ENCODE data around the gene CCDC85C.

DNA sequence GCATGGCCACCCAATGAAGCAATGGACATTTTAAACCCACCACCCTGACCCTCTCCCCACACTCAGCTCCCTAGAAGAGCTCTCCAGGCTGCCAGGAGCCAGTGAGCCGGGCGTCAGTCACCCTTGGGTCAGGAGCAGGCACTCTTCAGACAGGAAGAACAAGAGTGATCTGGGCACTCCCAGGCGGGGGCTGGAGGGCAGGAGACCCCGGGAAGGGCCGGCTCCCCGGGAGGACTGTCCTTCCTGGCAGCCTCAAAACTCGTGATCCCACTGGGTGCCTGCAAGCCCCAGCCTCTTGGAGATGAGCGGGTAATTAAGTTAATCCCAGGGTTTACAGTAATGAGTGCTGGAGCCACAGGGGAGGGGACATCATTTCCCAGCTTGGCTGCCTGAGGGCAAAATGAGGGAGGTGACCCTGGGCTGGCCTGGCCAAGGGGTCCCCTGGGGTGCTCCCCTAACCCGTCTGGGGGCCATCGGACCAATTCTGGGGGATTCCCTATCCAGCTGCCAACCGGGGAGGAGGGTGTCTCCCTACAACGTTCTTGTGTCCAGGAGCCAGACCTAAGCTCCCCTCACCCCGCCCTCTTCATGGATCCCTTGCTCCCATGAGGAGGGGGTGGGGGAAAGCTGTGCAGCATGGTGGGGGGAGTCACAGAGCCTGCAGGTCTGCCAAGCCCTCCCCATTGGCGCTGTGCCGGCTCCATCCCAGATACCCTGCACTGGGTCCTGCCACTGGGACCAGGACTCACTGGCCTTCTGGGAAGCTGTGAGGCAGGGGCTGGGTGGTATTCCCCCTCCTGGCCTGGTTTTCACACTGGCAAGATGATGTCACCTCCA, 63.6 kb downstream of the CCDC85C start:
- TF ChIP-seq, protein P1, sequence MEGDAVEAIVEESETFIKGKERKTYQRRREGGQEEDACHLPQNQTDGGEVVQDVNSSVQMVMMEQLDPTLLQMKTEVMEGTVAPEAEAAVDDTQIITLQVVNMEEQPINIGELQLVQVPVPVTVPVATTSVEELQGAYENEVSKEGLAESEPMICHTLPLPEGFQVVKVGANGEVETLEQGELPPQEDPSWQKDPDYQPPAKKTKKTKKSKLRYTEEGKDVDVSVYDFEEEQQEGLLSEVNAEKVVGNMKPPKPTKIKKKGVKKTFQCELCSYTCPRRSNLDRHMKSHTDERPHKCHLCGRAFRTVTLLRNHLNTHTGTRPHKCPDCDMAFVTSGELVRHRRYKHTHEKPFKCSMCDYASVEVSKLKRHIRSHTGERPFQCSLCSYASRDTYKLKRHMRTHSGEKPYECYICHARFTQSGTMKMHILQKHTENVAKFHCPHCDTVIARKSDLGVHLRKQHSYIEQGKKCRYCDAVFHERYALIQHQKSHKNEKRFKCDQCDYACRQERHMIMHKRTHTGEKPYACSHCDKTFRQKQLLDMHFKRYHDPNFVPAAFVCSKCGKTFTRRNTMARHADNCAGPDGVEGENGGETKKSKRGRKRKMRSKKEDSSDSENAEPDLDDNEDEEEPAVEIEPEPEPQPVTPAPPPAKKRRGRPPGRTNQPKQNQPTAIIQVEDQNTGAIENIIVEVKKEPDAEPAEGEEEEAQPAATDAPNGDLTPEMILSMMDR (IDR thresholded peaks at IDR 0.05; ENCODE audit: low read depth, low read length) = no peak
- no peak for TF ChIP-seq EZH2phosphoT487 (IDR thresholded peaks at IDR 0.05; ENCODE audit: low read depth)
